ENCODE measurements around the gene NUP160.

Gene NUP160

DNA sequence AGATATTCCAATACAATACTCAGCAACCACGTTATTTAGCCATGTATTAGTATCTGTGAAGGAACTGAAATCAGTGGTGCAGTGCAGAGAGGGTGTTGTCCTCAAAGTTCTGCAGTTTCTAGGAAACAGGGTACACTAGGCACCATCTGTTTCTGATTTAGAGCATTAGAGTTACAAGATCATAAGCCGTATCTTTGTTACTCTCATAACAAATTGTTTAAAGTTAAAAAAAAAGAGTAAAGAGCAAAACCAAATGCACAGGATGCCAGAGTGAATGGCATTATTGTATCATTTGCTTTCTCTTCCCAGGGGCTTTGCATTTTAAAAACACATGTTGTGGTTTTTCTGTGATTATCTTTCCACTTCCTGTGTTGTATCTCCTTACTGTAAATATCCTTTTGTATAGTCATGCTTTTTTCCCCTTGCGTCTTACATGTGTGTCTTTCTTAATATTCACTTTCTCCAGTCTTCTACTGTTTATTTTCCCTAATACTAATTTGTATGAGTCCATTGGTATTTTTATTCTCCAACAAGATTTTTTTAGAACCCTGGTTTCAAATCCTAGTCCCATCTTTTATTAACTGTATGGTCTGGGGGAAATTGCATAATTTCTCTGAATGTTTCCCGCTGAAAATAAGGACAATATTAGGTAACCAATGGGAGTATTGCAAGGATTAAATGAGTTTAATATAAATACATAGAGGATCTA is 15.2 kb upstream of the NUP160 start:
- no peak overlapping the region for H3K4me3 ChIP-seq (ENCODE audit: low read depth, low read length)
- DNase-seq (ENCODE audit: low read depth, low spot score) = peak; percentile 38
- ChIA-PET CTCF (interaction anchor here (2.7 kb wide), 1 partner anchor 10 kb away, joined by 31 read pairs; no protein-coding TSS in a partner anchor), POLR2A (no interaction called here)
- TF ChIP-seq, protein P1, sequence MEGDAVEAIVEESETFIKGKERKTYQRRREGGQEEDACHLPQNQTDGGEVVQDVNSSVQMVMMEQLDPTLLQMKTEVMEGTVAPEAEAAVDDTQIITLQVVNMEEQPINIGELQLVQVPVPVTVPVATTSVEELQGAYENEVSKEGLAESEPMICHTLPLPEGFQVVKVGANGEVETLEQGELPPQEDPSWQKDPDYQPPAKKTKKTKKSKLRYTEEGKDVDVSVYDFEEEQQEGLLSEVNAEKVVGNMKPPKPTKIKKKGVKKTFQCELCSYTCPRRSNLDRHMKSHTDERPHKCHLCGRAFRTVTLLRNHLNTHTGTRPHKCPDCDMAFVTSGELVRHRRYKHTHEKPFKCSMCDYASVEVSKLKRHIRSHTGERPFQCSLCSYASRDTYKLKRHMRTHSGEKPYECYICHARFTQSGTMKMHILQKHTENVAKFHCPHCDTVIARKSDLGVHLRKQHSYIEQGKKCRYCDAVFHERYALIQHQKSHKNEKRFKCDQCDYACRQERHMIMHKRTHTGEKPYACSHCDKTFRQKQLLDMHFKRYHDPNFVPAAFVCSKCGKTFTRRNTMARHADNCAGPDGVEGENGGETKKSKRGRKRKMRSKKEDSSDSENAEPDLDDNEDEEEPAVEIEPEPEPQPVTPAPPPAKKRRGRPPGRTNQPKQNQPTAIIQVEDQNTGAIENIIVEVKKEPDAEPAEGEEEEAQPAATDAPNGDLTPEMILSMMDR (IDR thresholded peaks at IDR 0.05; ENCODE audit: insufficient read depth, low read length, missing control alignments) = no peak

DNA sequence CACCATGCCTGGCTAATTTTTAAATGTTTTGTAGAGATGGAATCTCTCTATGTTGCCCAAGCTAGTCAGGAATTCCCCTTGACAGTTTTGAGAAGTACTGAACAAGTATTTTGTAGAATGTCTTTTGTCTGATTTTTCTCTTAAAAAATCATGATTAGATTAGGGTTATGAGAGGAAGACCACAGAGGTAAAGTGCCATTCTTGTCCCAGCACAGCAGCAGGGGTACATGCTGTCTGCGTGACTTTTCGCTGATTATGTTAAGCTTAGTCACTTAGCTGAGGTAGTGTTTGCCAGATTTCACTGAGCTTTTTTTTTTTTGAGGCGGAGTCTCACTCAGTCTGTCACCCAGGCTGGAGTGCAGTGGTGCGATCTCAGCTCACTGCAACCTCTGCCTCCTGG is 13.6 kb upstream of the NUP160 start:
- no peak overlapping the region for H3K4me3 ChIP-seq (ENCODE audit: low read depth, low read length)
- ChIA-PET POLR2A (interaction anchor here (0.7 kb wide), 1 partner anchor 13 kb away, joined by 5 read pairs; no protein-coding TSS in a partner anchor), CTCF (interaction anchor here (1.3 to 2.2 kb wide), 3 partner anchors 8 to 249 kb away, joined by 3 to 20 read pairs (median 3); no protein-coding TSS in a partner anchor)
- TF ChIP-seq, protein P1 (IDR thresholded peaks at IDR 0.05; ENCODE audit: insufficient read depth, low read length, missing control alignments) = no peak
- no peak for DNase-seq (ENCODE audit: low read depth, low spot score)

- CTCF ChIA-PET = interaction anchor here (0.9 to 1.0 kb wide), 3 partner anchors 35 to 250 kb away, joined by 3 to 5 read pairs (median 3); no protein-coding TSS in a partner anchor
- no peak overlapping the region for H3K4me3 ChIP-seq (ENCODE audit: low read depth, low read length)
- TF ChIP-seq, protein P1 (IDR thresholded peaks at IDR 0.05; ENCODE audit: insufficient read depth, low read length, missing control alignments) = no peak
- POLR2A ChIA-PET = no interaction called here
- no peak for DNase-seq (ENCODE audit: low read depth, low spot score)
Observed at GRCh38 chr11:47860536-47860935, 12.4 kb upstream of the NUP160 start.

- TF ChIP-seq, protein P1 (IDR thresholded peaks at IDR 0.05; ENCODE audit: insufficient read depth, low read length, missing control alignments) = no peak
- no peak for DNase-seq (ENCODE audit: low read depth, low spot score)
- POLR2A ChIA-PET = no interaction called here
- no peak overlapping the region for H3K4me3 ChIP-seq (ENCODE audit: low read depth, low read length)
- CTCF ChIA-PET = interaction anchor here (1.1 kb wide), 1 partner anchor 252 kb away, joined by 4 read pairs; no protein-coding TSS in a partner anchor
Observed at GRCh38 chr11:47857892-47858543, 9.9 kb upstream of the NUP160 start.

- TF ChIP-seq, protein P1 (IDR thresholded peaks at IDR 0.05; ENCODE audit: insufficient read depth, low read length, missing control alignments) = no peak
- no peak for DNase-seq (ENCODE audit: low read depth, low spot score)
- CTCF ChIA-PET = interaction anchor here (1.1 kb wide), 1 partner anchor 253 kb away, joined by 4 read pairs; no protein-coding TSS in a partner anchor
- POLR2A ChIA-PET = no interaction called here
- H3K4me3 ChIP-seq (ENCODE audit: low read depth, low read length) = no peak overlapping the region
Observed at GRCh38 chr11:47857485-47857884, 9.3 kb upstream of the NUP160 start.

DNA sequence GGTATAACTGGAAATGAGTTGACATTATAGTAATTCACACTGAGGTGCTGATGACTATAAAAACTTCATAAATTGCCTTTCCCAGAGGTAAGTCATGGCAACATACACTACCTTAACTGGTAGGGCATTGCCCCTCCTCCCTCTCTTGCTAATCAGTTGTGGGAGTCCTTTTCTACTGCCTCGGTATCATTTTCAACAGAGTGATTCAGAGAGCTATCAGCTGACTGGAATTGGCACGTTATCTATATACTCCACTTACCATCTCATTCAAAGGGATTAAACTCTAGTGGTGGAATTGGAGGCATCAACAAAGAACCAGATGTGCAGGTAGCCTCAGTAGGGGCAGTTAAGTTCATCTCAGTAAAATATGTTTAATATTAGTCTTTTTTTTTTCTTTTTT is 8.0 kb upstream of the NUP160 start:
- ChIA-PET CTCF (interaction anchor here (0.6 to 1.2 kb wide), 4 partner anchors 16 to 271 kb away, joined by 3 read pairs; no protein-coding TSS in a partner anchor), POLR2A (no interaction called here)
- no peak overlapping the region for H3K4me3 ChIP-seq (ENCODE audit: low read depth, low read length)
- TF ChIP-seq, protein P1 (IDR thresholded peaks at IDR 0.05; ENCODE audit: insufficient read depth, low read length, missing control alignments) = no peak
- no peak for DNase-seq (ENCODE audit: low read depth, low spot score)

All from AG04449 (cell line).